ENCODE results near the gene HEXIM2. TPM values are rescaled to one million over a fixed set of nuclear protein-coding genes. Genes with fewer than 3 reads are reported as not detected.

Gene HEXIM2
- total and polyA plus RNA-seq, 2 of the 13 experiments (the other 11 are each of a cell fraction or from before 2014, with no cell fraction given), result 27.1 to 32.4 TPM

DNA sequence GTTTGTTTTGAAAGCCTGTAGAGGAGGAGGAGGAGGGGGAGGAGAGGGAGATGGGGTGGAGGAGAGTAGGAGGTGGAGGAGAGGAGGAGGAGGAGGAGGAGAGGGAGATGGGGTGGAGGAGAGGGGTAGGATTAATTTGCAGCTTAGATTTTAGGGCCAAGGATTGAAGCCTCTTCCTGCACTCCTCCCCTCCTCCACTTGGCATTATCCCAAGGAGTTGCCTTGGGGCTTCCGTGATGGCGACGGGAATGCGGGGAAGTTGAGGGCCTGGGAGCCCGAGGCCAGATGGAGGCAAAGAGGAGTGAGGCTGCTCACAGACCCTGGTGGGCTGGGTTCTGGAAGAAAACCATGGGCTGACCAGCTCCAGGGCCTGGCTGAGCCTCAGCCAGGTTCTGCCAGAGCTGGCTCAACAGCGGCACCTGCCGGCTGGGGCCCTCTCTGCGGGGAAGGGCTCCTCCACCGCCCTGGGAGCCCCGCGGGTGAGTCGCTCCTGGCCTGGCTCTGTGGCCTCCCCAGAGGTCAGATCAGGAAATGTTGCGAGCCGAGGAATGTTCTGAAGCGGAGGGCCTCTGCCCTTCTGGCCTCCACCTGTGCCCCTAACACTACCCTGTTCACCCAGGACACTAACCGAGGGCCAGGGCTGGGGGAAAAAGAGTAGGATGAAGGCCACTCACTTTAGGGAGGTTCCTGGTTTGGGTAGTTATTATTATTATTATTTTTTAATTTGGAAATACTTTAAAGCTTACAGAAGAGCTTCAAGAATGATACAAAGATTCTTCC, 36.1 kb downstream of the HEXIM2 start:
- intact Hi-C loops (cut with micrococcal nuclease; ENCODE audit: unreplicated experiment) (loop anchor here (1.0 to 2.0 kb wide), 4 partner anchors 37 to 62 kb away; partner anchors contain the start of genes ACBD4 and HEXIM2), in situ Hi-C loops (cut with HindIII; ENCODE audit: extremely low pct_ligation_motif_present, low pct_unique_long_range_greater_than_20kb) (loop anchor here (5.0 kb wide), 1 partner anchor 50 kb away; the partner anchor contains the start of gene HEXIM1)
- peak; percentile 91 for ATAC-seq
- Histone ChIP-seq H3K27me3 (ENCODE audit: control insufficient read depth in 1 of 2, insufficient read depth in 2 of 2, low read length in 2 of 2) (no peaks in the 10 kb centered on the region), H3K4me1 (ENCODE audit: insufficient read depth, low read length) (peaks cover 71% of the 10 kb centered on the region), H3K36me3 (replicated peaks in 1 of 2; ENCODE audit: control insufficient read depth in 1 of 2, insufficient read depth in 2 of 2, low read length in 2 of 2) (no peaks in the 10 kb centered on the region), H2AFZ (ENCODE audit: low read length) (peak overlapping the region; percentile 68), H3K79me2 (ENCODE audit: insufficient read depth, low read length) (no peaks in the 10 kb centered on the region), H3K9ac (ENCODE audit: insufficient read depth, low read depth, low read length) (peak overlapping the region; percentile 70), H3K4me3 (replicated peaks in 1 of 3; ENCODE audit: insufficient read depth in 1 of 3, low read depth in 2 of 3, low read length in 3 of 3) (peak overlapping the region; percentile 33 to 63 (median 41); a peak in 5 of 6 replicates), H3K27ac (ENCODE audit: extremely low read length, insufficient read depth, low read length) (peak overlapping the region; percentile 39), H3K9me3 (ENCODE audit: low read length) (no peaks in the 10 kb centered on the region), H3K4me2 (ENCODE audit: low read depth, low read length) (peak overlapping the region; percentile 93), H4K20me1 (ENCODE audit: insufficient read depth, low read length) (no peaks in the 10 kb centered on the region)
- WGBS (ENCODE audit: low lambda C conversion rate), result 0% methylated on average over 10 of the region's 16 CpGs
- BruUV-seq (replicated peaks), result no TSS peak
- DNase-seq (ENCODE audit: low spot score), result peak; percentile 92
- peak; percentile 76 for FAIRE-seq
- ChIA-PET CTCF (ENCODE audit: low intra/inter-chr PET ratio, low total read pairs) (interaction anchor here (0.9 to 8.1 kb wide), 8 partner anchors 15 to 63 kb away, joined by 3 to 303 read pairs (median 8); partner anchors contain the start of genes ACBD4, HEXIM1, HEXIM2 and PLCD3), POLR2A (interaction anchor here (0.6 to 12.2 kb wide), 17 partner anchors 15 to 812 kb away, joined by 3 to 551 read pairs (median 3); partner anchors contain the start of genes ACBD4, HEXIM1 and HEXIM2)
- TF ChIP-seq BRD4 (CRISPR knock-in tag; IDR thresholded peaks at IDR 0.05) (no peak), GATAD1 (CRISPR knock-in tag; IDR thresholded peaks at IDR 0.05) (peak; percentile 72), RNF2 (conservative IDR thresholded peaks at IDR 0.05; ENCODE audit: low read depth) (no peak), ZFY (CRISPR knock-in tag; IDR thresholded peaks at IDR 0.05) (peak; percentile 80), MXD4 (CRISPR knock-in tag; IDR thresholded peaks at IDR 0.05) (peak; percentile 40; the same call in 1 of the 2 replicates), ZBTB20 (CRISPR knock-in tag; IDR thresholded peaks at IDR 0.05; ENCODE audit: borderline replicate concordance, low read depth) (peak; percentile 74; the same call in 1 of the 2 replicates), PPARG (CRISPR knock-in tag; conservative IDR thresholded peaks at IDR 0.05) (peak; percentile 68)
- TF ChIP-seq, protein P1, sequence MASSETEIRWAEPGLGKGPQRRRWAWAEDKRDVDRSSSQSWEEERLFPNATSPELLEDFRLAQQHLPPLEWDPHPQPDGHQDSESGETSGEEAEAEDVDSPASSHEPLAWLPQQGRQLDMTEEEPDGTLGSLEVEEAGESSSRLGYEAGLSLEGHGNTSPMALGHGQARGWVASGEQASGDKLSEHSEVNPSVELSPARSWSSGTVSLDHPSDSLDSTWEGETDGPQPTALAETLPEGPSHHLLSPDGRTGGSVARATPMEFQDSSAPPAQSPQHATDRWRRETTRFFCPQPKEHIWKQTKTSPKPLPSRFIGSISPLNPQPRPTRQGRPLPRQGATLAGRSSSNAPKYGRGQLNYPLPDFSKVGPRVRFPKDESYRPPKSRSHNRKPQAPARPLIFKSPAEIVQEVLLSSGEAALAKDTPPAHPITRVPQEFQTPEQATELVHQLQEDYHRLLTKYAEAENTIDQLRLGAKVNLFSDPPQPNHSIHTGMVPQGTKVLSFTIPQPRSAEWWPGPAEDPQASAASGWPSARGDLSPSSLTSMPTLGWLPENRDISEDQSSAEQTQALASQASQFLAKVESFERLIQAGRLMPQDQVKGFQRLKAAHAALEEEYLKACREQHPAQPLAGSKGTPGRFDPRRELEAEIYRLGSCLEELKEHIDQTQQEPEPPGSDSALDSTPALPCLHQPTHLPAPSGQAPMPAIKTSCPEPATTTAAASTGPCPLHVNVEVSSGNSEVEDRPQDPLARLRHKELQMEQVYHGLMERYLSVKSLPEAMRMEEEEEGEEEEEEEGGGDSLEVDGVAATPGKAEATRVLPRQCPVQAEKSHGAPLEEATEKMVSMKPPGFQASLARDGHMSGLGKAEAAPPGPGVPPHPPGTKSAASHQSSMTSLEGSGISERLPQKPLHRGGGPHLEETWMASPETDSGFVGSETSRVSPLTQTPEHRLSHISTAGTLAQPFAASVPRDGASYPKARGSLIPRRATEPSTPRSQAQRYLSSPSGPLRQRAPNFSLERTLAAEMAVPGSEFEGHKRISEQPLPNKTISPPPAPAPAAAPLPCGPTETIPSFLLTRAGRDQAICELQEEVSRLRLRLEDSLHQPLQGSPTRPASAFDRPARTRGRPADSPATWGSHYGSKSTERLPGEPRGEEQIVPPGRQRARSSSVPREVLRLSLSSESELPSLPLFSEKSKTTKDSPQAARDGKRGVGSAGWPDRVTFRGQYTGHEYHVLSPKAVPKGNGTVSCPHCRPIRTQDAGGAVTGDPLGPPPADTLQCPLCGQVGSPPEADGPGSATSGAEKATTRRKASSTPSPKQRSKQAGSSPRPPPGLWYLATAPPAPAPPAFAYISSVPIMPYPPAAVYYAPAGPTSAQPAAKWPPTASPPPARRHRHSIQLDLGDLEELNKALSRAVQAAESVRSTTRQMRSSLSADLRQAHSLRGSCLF (CRISPR knock-in tag; IDR thresholded peaks at IDR 0.05; ENCODE audit: borderline replicate concordance), result no peak
- TF ChIP-seq, protein P2, sequence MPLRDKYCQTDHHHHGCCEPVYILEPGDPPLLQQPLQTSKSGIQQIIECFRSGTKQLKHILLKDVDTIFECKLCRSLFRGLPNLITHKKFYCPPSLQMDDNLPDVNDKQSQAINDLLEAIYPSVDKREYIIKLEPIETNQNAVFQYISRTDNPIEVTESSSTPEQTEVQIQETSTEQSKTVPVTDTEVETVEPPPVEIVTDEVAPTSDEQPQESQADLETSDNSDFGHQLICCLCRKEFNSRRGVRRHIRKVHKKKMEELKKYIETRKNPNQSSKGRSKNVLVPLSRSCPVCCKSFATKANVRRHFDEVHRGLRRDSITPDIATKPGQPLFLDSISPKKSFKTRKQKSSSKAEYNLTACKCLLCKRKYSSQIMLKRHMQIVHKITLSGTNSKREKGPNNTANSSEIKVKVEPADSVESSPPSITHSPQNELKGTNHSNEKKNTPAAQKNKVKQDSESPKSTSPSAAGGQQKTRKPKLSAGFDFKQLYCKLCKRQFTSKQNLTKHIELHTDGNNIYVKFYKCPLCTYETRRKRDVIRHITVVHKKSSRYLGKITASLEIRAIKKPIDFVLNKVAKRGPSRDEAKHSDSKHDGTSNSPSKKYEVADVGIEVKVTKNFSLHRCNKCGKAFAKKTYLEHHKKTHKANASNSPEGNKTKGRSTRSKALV (CRISPR knock-in tag; IDR thresholded peaks at IDR 0.05), result peak; percentile 86
- TF ChIP-seq, protein P3, sequence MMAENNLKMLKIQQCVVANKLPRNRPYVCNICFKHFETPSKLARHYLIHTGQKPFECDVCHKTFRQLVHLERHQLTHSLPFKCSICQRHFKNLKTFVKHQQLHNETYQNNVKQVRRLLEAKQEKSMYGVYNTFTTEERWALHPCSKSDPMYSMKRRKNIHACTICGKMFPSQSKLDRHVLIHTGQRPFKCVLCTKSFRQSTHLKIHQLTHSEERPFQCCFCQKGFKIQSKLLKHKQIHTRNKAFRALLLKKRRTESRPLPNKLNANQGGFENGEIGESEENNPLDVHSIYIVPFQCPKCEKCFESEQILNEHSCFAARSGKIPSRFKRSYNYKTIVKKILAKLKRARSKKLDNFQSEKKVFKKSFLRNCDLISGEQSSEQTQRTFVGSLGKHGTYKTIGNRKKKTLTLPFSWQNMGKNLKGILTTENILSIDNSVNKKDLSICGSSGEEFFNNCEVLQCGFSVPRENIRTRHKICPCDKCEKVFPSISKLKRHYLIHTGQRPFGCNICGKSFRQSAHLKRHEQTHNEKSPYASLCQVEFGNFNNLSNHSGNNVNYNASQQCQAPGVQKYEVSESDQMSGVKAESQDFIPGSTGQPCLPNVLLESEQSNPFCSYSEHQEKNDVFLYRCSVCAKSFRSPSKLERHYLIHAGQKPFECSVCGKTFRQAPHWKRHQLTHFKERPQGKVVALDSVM (CRISPR knock-in tag; IDR thresholded peaks at IDR 0.05), result peak; percentile 99
- TF ChIP-seq, protein P4, sequence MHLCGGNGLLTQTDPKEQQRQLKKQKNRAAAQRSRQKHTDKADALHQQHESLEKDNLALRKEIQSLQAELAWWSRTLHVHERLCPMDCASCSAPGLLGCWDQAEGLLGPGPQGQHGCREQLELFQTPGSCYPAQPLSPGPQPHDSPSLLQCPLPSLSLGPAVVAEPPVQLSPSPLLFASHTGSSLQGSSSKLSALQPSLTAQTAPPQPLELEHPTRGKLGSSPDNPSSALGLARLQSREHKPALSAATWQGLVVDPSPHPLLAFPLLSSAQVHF (CRISPR knock-in tag; IDR thresholded peaks at IDR 0.05), result no peak
- TF ChIP-seq, protein P5, sequence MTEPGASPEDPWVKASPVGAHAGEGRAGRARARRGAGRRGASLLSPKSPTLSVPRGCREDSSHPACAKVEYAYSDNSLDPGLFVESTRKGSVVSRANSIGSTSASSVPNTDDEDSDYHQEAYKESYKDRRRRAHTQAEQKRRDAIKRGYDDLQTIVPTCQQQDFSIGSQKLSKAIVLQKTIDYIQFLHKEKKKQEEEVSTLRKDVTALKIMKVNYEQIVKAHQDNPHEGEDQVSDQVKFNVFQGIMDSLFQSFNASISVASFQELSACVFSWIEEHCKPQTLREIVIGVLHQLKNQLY (CRISPR knock-in tag; IDR thresholded peaks at IDR 0.05), result no peak
